Uterus (tissue), 2 donors: Measurements from ENCODE around the gene PRDM2.

Source experiments
- POLR2A ChIP-seq, 2 donors: fragments of 450-650 bp; IDR thresholded peaks; one replicate each; pipeline ENCODE4 v1.6.1; 2016; ENCODE audit warnings: antibody characterized with exemption in 2 of 2, mild to moderate bottlenecking in 1 of 2, moderate library complexity in 1 of 2
- TF ChIP-seq, protein P1 (sequence below), 4 experiments: fragments of 200-600 bp in 2 of 4; fragments of 450-650 bp in 2 of 4; sonication (generic) in 2 of 4; IDR thresholded peaks; one replicate each; pipeline ENCODE4 v1.5.1; 2016 to 2019; ENCODE audit warnings: antibody characterized with exemption in 4 of 4, mild to moderate bottlenecking in 2 of 4, moderate library complexity in 1 of 4

DNA sequence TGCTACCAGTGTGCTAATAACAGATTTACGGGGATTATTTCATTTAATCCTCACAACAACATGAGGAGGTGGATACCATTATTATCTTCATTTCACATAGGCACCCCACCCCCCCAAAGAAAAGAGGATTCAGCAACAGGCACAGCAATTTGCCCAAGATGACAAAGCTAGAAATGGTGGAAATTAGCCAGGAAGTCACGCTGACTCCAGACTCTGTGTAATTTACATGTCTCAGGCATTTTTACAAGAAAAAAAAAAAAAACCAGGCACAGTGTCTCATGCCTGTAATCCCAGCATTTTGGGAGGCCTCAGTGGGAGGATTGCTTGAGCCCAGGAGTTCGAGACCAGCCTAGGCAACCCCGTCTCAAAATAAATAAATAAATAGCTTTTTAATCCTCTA, 37.5 kb upstream of the PRDM2 start:
- no peak for TF ChIP-seq POLR2A (IDR thresholded peaks at IDR 0.05)
- TF ChIP-seq, protein P1, sequence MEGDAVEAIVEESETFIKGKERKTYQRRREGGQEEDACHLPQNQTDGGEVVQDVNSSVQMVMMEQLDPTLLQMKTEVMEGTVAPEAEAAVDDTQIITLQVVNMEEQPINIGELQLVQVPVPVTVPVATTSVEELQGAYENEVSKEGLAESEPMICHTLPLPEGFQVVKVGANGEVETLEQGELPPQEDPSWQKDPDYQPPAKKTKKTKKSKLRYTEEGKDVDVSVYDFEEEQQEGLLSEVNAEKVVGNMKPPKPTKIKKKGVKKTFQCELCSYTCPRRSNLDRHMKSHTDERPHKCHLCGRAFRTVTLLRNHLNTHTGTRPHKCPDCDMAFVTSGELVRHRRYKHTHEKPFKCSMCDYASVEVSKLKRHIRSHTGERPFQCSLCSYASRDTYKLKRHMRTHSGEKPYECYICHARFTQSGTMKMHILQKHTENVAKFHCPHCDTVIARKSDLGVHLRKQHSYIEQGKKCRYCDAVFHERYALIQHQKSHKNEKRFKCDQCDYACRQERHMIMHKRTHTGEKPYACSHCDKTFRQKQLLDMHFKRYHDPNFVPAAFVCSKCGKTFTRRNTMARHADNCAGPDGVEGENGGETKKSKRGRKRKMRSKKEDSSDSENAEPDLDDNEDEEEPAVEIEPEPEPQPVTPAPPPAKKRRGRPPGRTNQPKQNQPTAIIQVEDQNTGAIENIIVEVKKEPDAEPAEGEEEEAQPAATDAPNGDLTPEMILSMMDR (IDR thresholded peaks at IDR 0.05): no peak
